Muscle layer of colon (tissue), 2 donors: ENCODE data around the gene RPS2.

Source experiments
- H3K27ac ChIP-seq: one replicate; pipeline ENCODE4 v1.7.0; 2013; ENCODE audit warnings: low read depth, mild to moderate bottlenecking, low read length, moderate library complexity
- H3K27me3 ChIP-seq, 2 donors: one replicate each; pipeline ENCODE4 v1.7.0; 2013; ENCODE audit warnings: low read length in 2 of 2, mild to moderate bottlenecking in 2 of 2; ENCODE audit not compliant: insufficient read depth in 2 of 2, control insufficient read depth in 1 of 2
- H3K36me3 ChIP-seq: one replicate; pipeline ENCODE4 v1.7.0; 2013; ENCODE audit warnings: mild to moderate bottlenecking, low read length; ENCODE audit not compliant: insufficient read depth
- H3K4me1 ChIP-seq: one replicate; pipeline ENCODE4 v1.7.0; 2013; ENCODE audit warnings: mild to moderate bottlenecking, low read length; ENCODE audit not compliant: insufficient read depth
- H3K4me3 ChIP-seq, 2 donors: one replicate each; pipeline ENCODE4 v1.7.0; 2013; ENCODE audit warnings: low read length in 2 of 2, low read depth in 1 of 2, mild to moderate bottlenecking in 1 of 2, moderate library complexity in 1 of 2
- H3K9ac ChIP-seq: one replicate; pipeline ENCODE4 v1.7.0; 2013; ENCODE audit warnings: low read length
- H3K9me3 ChIP-seq: one replicate; pipeline ENCODE4 v1.7.0; 2013; ENCODE audit warnings: mild to moderate bottlenecking, low read length
- donor health status: abdominal sarcoma.
- donor health status: Adenocarcinoma of cecum.

The RPS2 gene

DNA sequence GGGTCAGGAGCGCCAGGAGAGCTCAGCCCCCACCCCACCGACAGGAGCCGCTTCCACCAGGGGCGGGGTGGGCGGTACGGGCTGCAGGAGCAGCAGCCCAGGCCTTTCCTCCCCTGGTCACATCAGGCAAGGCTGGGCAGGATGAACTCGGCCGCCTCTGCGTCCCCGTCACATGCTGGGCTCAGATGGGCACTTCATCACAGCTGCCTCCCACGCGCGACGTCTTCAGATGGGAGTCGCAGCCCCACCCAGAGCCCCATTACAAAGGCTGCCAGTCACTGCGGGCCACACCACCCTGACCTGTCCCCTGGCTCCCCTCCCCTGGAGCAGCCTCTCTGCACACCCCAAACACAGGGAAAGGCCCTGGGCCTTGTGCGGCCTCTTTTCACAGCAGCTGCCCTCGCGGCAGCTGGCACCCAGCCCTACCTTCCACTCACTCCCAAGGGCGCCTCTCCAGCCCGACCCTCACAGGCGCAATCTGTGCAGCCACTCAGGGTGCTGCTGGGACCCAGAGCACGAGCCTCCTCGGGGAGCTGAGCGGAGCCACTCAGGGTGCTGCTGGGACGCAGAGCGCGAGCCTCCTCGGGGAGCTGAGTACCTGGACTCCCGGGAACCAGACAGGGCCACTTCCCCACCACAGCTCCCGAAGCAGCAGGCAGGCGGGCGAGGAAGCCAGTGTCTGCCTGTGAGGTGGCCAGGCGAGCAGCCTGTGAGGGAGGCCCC is 40.3 kb upstream of the RPS2 start:
- Histone ChIP-seq H3K27me3 (no peaks in the 10 kb centered on the region), H3K9ac (no peak overlapping the region), H3K4me3 (no peak overlapping the region), H3K4me1 (peaks cover 38% of the 10 kb centered on the region), H3K27ac (no peak overlapping the region), H3K36me3 (peaks cover 42% of the 10 kb centered on the region), H3K9me3 (no peaks in the 10 kb centered on the region)

DNA sequence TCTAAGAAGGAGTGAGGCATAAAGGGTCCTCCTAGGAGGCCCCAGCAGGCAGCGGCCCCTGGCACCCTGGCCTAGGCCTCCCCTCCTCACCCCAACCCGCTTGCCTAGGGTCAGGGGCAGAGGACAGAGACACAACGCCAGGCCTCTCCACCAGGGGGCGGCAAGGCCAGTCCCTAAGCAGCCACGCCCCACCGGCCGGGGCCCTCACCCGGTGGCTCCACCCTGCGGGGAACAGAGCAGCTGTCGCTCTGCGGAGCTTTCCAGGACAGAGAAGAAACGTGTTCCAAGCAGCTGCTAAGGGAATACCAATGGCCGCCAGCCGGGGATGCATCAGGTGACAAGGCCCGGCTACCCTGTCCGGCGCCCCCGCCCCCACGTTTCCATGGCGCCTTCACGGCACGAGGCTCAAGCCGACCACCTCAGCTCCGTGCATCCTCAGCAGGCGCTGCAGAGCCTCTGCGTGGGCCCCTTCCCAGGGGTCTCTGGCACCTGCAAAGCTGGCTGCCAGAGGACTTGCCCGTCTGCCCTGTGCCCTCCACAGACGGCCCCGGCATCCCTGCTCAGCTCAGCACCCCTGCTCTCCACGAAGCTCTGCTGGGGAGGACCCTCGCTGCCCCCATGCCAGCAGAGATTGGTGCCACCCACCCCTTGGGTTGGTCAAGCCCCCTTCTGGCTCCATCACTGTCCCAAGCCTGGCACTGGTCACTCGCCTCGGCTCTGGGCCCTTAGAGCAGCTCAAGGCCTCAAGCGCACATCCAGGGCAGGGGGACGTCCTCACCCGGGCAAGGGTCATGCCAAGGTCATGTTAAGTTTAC is 39.4 kb upstream of the RPS2 start:
- Histone ChIP-seq H3K9me3 (no peaks in the 10 kb centered on the region), H3K4me1 (peaks cover 37% of the 10 kb centered on the region), H3K27me3 (no peaks in the 10 kb centered on the region), H3K4me3 (no peak overlapping the region), H3K27ac (no peak overlapping the region), H3K9ac (no peak overlapping the region), H3K36me3 (peaks cover 44% of the 10 kb centered on the region)

DNA sequence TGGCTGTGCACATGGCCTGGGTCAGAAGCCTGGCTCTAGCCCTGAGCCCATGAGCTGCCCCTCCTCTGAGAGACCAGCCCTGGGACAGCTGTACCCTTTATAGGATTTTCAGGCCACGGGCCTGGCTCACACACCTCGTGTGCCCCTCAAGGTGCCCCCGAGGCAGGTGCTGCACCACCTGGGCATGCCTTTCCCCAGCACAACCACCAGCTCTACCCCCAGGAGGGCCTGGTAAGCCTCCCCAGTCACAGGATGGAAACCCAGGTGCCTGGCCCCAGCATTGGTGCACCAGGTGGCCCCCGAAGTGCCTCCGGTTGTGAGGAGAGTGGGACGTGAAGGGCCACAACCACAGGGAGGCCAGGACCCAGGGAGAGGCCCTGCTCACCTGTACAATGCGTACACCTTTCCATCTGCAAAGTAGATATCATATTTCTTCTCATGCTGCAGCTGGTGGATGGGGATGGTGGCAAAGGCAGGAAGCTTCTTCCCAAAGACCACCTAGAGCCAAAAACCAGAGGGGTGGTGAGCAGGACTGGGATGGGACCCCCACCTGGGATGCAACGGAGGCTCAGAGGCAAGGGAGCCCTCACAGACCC is 38.7 kb upstream of the RPS2 start:
- no peak overlapping the region for H3K4me3 ChIP-seq
- H3K27ac ChIP-seq = no peak overlapping the region
- H3K9ac ChIP-seq = no peak overlapping the region
- H3K36me3 ChIP-seq = peaks cover 44% of the 10 kb centered on the region
- H3K9me3 ChIP-seq = no peaks in the 10 kb centered on the region
- no peaks in the 10 kb centered on the region for H3K27me3 ChIP-seq
- peaks cover 30% of the 10 kb centered on the region for H3K4me1 ChIP-seq

DNA sequence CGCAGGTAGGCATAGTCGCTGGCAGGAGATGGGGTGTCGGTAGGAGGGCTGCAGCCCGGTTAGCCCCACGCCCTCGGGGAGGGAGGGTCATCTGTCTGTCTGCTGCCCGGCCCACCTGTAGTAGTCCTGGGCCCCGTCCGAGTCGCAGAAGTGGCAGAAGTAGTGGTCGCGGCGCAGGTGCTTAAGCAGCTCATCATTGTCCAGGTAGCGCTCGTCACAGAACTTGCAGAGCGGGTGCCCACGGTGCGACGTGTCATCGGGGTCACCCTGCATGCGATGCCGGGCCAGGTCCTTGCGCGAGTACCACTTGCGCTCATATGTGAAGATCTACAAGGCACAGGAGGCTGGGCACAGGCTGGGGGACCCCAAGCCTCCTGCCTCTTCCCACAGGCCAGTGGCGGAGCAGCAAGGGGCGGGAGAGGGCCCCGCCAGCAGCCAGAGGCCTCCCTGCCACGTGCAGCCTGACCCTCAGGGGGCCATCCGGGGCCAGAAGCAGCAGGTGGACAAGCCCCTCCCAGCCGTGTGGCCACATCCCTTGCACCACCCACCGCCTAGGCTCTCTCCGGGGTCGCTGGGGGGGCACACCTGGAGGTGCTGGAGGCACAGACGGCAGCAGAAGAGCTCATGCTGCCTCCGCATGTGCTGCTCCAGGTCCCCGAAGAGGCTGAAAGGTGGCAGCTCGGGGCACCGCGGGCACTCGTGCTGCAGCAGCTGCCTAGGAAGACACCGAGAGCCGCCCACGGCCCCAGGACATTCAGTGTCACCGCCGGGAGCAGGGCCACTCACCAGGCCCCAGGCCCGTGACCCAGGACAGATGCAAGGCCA is 38.0 kb upstream of the RPS2 start:
- H3K9ac ChIP-seq = no peak overlapping the region
- H3K4me1 ChIP-seq = peaks cover 23% of the 10 kb centered on the region
- H3K9me3 ChIP-seq = no peaks in the 10 kb centered on the region
- H3K36me3 ChIP-seq = peaks cover 41% of the 10 kb centered on the region
- H3K27me3 ChIP-seq = no peaks in the 10 kb centered on the region
- no peak overlapping the region for H3K27ac ChIP-seq
- H3K4me3 ChIP-seq = no peak overlapping the region

DNA sequence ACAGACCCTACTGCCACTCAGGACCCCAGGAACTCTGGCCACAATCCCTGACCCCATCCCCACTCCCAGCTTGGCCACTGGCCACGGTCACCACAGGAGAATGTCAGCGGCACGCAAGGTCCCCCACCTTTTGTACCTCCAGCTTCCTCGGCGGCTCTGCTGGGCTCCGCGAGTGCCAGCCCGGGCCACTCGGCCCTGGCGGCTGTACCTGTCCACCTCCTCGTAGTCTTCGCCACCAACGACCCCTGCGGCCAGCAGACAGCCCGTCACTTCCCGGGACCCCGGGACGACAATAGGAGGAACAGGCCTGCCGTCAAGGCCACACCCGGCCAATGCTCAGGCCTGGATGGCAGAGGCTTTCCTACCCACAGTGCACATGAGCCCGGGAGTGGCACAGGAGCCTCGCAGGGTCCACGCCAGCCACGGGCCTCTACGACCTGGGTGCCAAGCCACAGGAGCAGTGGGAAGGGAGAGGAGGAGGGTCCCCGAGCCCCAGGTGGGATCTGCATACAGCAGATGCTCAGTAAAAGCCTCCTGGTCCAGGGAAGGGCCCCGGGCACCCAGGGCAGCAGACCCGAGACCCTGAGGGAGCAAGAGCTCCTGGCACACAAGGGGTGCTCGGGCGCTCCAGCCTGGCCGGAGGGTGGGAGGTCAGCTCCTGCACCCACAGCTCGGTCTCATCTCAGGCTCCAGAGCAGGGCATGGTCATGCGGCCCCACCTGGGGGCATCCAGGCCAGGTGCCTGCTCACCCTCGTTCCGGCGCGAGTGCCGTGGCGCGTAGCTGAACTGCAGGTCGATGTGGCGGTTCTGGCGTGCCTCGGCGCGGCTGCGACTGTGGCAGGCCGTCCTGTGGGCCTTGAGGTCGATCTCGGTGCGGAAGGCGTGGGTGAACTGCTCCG is 37.1 kb upstream of the RPS2 start:
- H3K4me3 ChIP-seq = no peak overlapping the region
- H3K9ac ChIP-seq = no peak overlapping the region
- H3K27ac ChIP-seq = no peak overlapping the region
- H3K9me3 ChIP-seq = no peaks in the 10 kb centered on the region
- H3K4me1 ChIP-seq = peaks cover 22% of the 10 kb centered on the region
- H3K36me3 ChIP-seq = peaks cover 44% of the 10 kb centered on the region
- no peaks in the 10 kb centered on the region for H3K27me3 ChIP-seq

DNA sequence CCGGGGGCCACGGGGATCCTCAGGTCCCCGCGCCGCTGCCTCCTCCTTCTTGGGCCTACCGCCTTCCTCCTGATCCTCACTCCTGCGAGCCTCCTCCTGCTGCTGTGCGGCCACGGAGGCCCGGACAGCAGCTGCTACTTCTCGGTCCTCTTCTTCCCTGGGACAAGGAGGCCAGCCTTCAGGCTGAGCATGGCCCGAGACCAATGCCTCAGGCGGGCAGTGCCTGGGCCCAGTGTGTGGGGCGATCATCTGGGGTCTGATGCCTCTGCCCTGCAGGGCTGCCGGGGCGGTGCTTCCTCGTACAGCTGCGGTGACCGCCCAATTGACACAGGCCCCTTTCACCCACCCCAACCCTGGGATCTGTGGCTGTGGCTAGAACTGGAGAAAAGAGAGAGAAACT is 36.4 kb upstream of the RPS2 start:
- Histone ChIP-seq H3K27me3 (no peaks in the 10 kb centered on the region), H3K4me1 (peaks cover 23% of the 10 kb centered on the region), H3K9me3 (no peaks in the 10 kb centered on the region), H3K27ac (no peak overlapping the region), H3K4me3 (no peak overlapping the region), H3K9ac (no peak overlapping the region), H3K36me3 (peaks cover 45% of the 10 kb centered on the region)

DNA sequence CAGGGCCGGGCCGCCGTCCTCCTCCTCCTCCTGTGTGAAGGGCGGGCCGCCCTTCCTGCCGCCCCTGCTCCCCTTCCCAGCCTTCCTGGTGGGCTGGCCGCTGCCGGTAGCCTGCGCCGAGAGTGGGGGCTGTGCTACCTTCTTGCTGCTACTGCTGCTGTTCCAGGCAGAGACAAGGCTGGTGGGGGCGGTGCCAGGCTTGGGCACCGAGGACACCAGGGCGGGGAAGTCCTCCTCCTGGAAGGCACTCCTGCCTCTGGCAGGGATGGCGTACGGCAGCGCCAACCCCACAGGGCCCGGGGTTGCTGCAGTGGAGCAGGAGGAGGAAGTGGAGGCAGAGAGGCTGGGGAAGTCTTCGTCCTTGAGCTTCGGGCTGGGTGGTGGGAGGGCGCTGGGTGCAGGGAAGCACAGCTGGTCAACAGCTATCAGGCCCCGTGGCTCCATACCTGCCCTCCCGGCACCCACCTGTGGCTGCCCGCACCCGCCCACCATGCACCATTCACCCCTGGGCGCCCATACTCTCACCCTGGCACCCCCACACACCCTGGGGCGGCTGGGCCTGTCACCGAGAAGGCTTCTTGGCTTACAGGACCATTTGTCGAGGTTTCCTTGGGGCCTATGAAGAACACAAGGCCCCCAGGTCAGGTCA is 35.4 kb upstream of the RPS2 start:
- Histone ChIP-seq H3K4me3 (no peak overlapping the region), H3K27ac (no peak overlapping the region), H3K36me3 (peaks cover 45% of the 10 kb centered on the region), H3K4me1 (peaks cover 20% of the 10 kb centered on the region), H3K9me3 (no peaks in the 10 kb centered on the region), H3K9ac (no peak overlapping the region), H3K27me3 (no peaks in the 10 kb centered on the region)

DNA sequence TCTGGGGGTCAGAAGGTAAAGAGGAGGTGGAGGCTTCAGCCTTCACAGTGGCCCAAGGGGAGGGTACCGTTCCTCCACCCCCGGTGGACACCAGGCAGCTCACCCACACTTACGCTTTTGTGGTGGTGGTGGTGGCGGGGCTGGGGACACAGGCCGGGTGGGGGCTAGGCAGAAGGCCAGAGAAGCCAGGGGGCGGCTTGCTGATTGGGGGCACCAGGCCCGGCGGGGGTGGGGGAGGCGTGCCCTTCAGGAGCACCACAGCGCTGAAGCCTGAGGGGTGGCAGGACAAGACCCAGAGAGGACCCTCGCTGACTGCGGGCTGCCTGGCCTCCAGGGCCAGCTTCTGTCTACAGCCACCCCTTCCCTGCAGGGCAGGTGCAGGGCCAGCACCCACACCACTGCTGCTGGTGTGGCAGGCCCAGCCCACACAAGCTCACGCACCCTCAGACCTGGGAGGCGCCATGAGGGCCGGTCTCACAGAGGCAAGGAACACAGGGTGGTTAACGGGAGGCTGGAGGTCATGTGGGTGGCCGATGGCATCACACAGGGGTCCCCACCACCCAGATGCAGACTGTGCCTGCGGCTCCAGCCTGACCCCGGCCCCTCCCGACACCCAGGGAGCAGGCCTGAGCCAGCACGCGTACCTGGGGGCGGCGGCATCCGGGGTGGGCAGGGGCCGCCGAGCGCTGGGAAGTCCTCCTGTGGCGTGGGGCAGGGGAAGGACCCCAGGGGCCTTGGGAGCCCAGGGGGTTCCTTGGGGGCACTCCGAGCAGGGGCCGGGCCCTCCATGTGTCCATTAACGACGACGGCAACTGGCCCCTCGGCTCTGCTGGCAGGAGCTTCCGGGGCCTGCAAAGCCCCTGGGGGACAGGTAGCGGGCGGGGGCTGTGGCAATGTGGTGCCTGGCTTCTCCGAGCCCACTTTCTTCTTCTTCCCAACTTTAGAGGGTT is 34.5 kb upstream of the RPS2 start:
- no peak overlapping the region for H3K27ac ChIP-seq
- H3K27me3 ChIP-seq = no peaks in the 10 kb centered on the region
- peaks cover 14% of the 10 kb centered on the region for H3K4me1 ChIP-seq
- no peaks in the 10 kb centered on the region for H3K9me3 ChIP-seq
- no peak overlapping the region for H3K9ac ChIP-seq
- peaks cover 45% of the 10 kb centered on the region for H3K36me3 ChIP-seq
- H3K4me3 ChIP-seq = no peak overlapping the region

DNA sequence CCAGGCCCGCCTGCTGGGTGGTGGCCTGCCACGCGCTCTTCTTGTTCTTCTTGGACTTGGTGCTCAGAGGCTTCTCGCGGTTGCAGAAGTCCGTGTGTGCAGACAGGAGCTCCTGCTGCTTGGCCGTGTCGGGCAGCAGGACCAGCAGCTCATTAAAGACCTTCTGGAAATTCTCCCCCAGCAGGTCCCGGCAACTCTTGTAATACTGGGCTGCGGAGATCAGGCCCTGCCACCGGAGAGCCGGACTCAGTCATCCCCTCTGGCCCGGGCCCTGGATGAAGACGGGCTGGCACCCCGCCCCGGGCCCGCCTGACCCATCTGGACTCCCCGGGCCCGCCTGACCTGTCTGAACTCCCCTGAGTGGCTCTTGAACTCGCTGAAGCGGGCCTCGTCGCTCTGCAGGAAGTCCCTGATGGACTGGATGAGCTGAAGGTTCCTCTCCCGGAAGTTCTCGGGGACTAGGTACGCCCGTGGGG is 33.8 kb upstream of the RPS2 start:
- peaks cover 42% of the 10 kb centered on the region for H3K36me3 ChIP-seq
- no peak overlapping the region for H3K4me3 ChIP-seq
- H3K9ac ChIP-seq = no peak overlapping the region
- H3K4me1 ChIP-seq = peaks cover 10% of the 10 kb centered on the region
- peaks cover 0 to under 1% of the 10 kb centered on the region in 2 donors for H3K27me3 ChIP-seq
- no peak overlapping the region for H3K27ac ChIP-seq
- no peaks in the 10 kb centered on the region for H3K9me3 ChIP-seq
